NB4 (cell line): ENCODE measurements around the gene CNTNAP2.

Experiments
- CTCF ChIP-seq: IDR thresholded peaks from one replicate; pipeline ENCODE4 v1.5.1; 2012; ENCODE audit warnings: low read depth, low read length
- MAX ChIP-seq: IDR thresholded peaks from 2 replicates; pipeline ENCODE4 v1.6.1; 2011; ENCODE audit warnings: low read depth, low read length
- POLR2A ChIP-seq: IDR thresholded peaks from 2 replicates; pipeline ENCODE4 v1.6.1; 2011; ENCODE audit warnings: mild to moderate bottlenecking; ENCODE audit not compliant: insufficient read length; ENCODE audit errors: extremely low read depth

- TF ChIP-seq CTCF (no peak), POLR2A (no peak), MAX (no peak)
Measured at GRCh38 chr7:147859486-147859885, 1742.9 kb downstream of the CNTNAP2 start.
